Spleen (tissue), 11 donors: ENCODE data around the gene NHLH1. TPM values are rescaled to one million over a fixed set of nuclear protein-coding genes. Genes with fewer than 3 reads are reported as not detected.

Source experiments
- DNase-seq: peaks from one replicate; pipeline ENCODE4 v3.0.0-alpha.2; 2020
- H3K27ac ChIP-seq, 8 donors: fragments of 200-600 bp; sonication (generic) in 7 of 8; 1 replicate in 4 of 8; 2 replicates in 4 of 8; pipeline versions ENCODE4 v1.5.0 to v1.8.0; 2016 to 2021; ENCODE audit warnings: inconsistent platforms in 4 of 8, mild to moderate bottlenecking in 4 of 8, moderate library complexity in 1 of 8
- H3K27me3 ChIP-seq, 7 donors: fragments of 200-600 bp; sonication (generic) in 6 of 7; replicated peaks in 1 of 7; 1 replicate in 4 of 7; 2 replicates in 3 of 7; pipeline versions ENCODE4 v1.5.0 to v1.8.0; 2016 to 2021; ENCODE audit warnings: inconsistent platforms in 3 of 7, mild to moderate bottlenecking in 1 of 7
- H3K36me3 ChIP-seq, 6 donors: fragments of 200-600 bp; sonication (generic) in 5 of 6; 1 replicate in 4 of 6; 2 replicates in 2 of 6; pipeline versions ENCODE4 v1.5.0 to v1.8.0; 2016 to 2021; ENCODE audit warnings: inconsistent platforms in 2 of 6
- H3K4me1 ChIP-seq, 6 donors: fragments of 200-600 bp; sonication (generic) in 5 of 6; 1 replicate in 3 of 6; 2 replicates in 3 of 6; pipeline versions ENCODE4 v1.5.0 to v1.8.0; 2016 to 2021; ENCODE audit warnings: inconsistent platforms in 3 of 6
- H3K4me3 ChIP-seq, 8 donors: fragments of 200-600 bp; sonication (generic) in 7 of 8; 1 replicate in 4 of 8; 2 replicates in 4 of 8; pipeline versions ENCODE4 v1.5.0 to v1.8.0; 2016 to 2021; ENCODE audit warnings: inconsistent platforms in 4 of 8, mild to moderate bottlenecking in 4 of 8, moderate library complexity in 2 of 8
- H3K9me3 ChIP-seq, 8 donors: fragments of 200-600 bp; sonication (generic) in 7 of 8; 1 replicate in 4 of 8; 2 replicates in 4 of 8; pipeline versions ENCODE4 v1.5.0 to v1.8.0; 2016 to 2021; ENCODE audit warnings: inconsistent platforms in 4 of 8
- CTCF ChIP-seq, 11 experiments: fragments of 200-600 bp in 7 of 11; fragments of 450-650 bp in 4 of 11; sonication (generic) in 4 of 11; IDR thresholded peaks in 8 of 11; conservative IDR thresholded peaks in 3 of 11; 1 replicate in 7 of 11; 2 replicates in 4 of 11; pipeline versions ENCODE4 v1.4.0 to v1.8.0; 2016 to 2021; ENCODE audit warnings: antibody characterized with exemption in 11 of 11, inconsistent platforms in 4 of 11, mild to moderate bottlenecking in 1 of 11
- POLR2A ChIP-seq, 3 donors: fragments of 450-650 bp; IDR thresholded peaks; one replicate each; pipeline ENCODE4 v1.5.1; 2017; ENCODE audit warnings: antibody characterized with exemption in 3 of 3, mild to moderate bottlenecking in 1 of 3
- POLR2AphosphoS5 ChIP-seq, 3 donors: sonication (generic); formaldehyde crosslinking; IDR thresholded peaks; one replicate each; pipeline ENCODE4 v1.5.1; 2017; ENCODE audit warnings: antibody characterized with exemption in 3 of 3
- WGBS, 5 donors: extraction: QIAGEN DNeasy Blood & Tissue Kit in 3 of 5; methylation state at CpG; one replicate each; pipeline versions ENCODE4 v1.1.5 to v1.1.7; 2013 to 2018; 5-methylcytosine and 5-hydroxymethylcytosine counted together
- intact Hi-C: fragments of 100-400 bp; cut with DNase I; formaldehyde crosslinking; loops from one replicate; pipeline ENCODE4 v1.15.0; 2023; ENCODE audit warnings: low total_unique reads
- polyA plus RNA-seq, 3 donors: library from polyadenylated mRNA; stranded (reverse); fragments of 200-250 nt; gene quantifications; one replicate each; pipeline ENCODE4 v1.2.1, GENCODE V29; 2013
- total RNA-seq, 7 donors: library from RNA; depleted of rRNA in 3 of 7; stranded (reverse); fragments of >200 nt in 3 of 7; fragmentation: NEBNext Ultra II Directional in 4 of 7; extraction: Animal tissue kit (Norgen Biotek cat#: 25700) in 4 of 7; gene quantifications; one replicate each; pipeline versions ENCODE4 v1.1.0 to v1.2.1, GENCODE V29; 2016 to 2021
- donor health status: healthy with polysubstance abuse.
- donor health status: DM: no; HTN: no; CAD: no; lungs with moderate emphysema.
- donor health status: DM: no; HTN: no; CAD: no.
- donor health status: Bipolar disorder and iron deficiency.
- donor health status: healthy.
- donor health status: DM: no; HTN: no; CAD: no.
- donor health status: DM: yes; HTN: yes; CAD: no.

Gene NHLH1
- total and polyA plus RNA-seq, 10 donors = 0.08 to 0.56 (median 0.23) TPM; not detected in 1

DNA sequence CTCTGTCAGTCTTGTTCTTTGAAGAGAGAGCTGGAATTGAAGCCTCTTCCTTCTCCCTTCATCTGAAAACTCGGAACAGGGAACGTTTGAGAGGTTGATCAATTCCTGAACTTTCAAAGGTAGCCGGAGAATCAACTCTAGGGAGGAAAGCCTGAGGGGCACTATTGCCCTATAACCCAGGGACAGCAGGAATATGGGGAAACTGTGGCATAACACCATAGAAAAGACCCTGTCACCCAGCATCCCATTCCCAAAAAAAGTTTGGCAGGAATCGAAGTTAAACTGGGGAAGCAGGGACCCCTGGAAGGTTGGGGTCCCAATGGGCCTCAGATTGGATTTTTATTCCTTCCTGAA, 5.1 kb upstream of the NHLH1 start:
- DNase-seq = no peak
- H3K9me3 ChIP-seq = no peaks in the 10 kb centered on the region
- H3K4me1 ChIP-seq = no peaks in the 10 kb centered on the region
- intact Hi-C loops = no loop called here
- peaks cover 3 to 49% (median 38%) of the 10 kb centered on the region in 6 donors for H3K36me3 ChIP-seq
- no peak overlapping the region for H3K27ac ChIP-seq
- TF ChIP-seq POLR2AphosphoS5 (IDR thresholded peaks at IDR 0.05) (no peak), CTCF (IDR thresholded peaks at IDR 0.05 in 8 of 11, conservative IDR thresholded peaks at IDR 0.05 in 3 of 11) (no peak), POLR2A (IDR thresholded peaks at IDR 0.05) (no peak)
- 65 to 95% (median 88%) methylated on average over 4 of the region's 4 CpGs for WGBS, 5 donors
- no peaks in the 10 kb centered on the region for H3K27me3 ChIP-seq
- no peak overlapping the region for H3K4me3 ChIP-seq

DNA sequence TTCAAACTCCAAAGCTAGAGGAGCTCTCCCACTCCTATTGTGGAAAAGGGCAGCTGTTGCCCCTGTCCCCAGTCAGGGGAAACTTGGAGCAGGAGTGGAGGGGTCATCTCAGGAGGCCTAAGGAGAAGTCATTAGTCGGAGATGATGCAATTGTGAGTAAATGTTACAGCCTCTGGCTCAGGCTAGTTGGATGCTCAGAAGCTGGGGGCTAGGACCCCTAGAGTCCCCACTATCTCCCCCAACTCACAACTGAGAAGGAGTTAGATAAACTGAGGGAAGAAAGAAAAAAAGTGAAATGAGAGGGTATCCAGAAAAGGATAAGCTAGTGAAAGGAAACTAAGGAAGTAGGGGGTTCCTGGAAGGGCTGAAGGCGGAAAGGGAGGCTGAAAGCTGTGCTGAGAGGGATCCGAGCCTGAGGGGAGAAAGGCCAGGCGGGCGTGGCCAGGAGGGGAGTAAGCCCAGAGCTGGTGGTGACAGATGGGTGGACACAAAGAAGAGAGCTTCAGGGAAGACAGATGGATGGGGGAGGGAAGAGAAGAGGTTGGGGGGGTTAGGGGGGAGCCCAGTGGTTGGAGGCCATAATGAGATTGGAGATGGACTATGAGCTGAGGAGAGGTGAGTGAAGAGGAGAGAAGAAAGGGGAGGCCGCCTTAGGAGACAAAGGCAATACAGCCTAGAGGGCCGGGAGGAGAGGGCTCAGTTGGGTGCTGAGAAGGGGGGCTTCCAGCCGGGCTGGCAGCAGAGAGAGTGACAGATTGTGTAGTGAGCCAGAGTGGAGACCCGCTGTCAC, 4.5 kb upstream of the NHLH1 start:
- 79 to 91% (median 81%) methylated on average over 9 of the region's 9 CpGs for WGBS, 5 donors
- H3K4me1 ChIP-seq = no peaks in the 10 kb centered on the region
- no peak overlapping the region for H3K4me3 ChIP-seq
- no peak for TF ChIP-seq POLR2A (IDR thresholded peaks at IDR 0.05)
- TF ChIP-seq CTCF (IDR thresholded peaks at IDR 0.05 in 8 of 11, conservative IDR thresholded peaks at IDR 0.05 in 3 of 11) = no peak
- TF ChIP-seq POLR2AphosphoS5 (IDR thresholded peaks at IDR 0.05) = no peak
- intact Hi-C loops = no loop called here
- no peaks in the 10 kb centered on the region for H3K9me3 ChIP-seq
- H3K27ac ChIP-seq = no peak overlapping the region
- no peaks in the 10 kb centered on the region for H3K27me3 ChIP-seq
- no peak for DNase-seq
- peaks cover 3 to 43% (median 32%) of the 10 kb centered on the region in 6 donors for H3K36me3 ChIP-seq

GRCh38 chr1:160363010-160363409, 3.9 kb upstream of the NHLH1 start:
- TF ChIP-seq POLR2AphosphoS5 (IDR thresholded peaks at IDR 0.05) (no peak), POLR2A (IDR thresholded peaks at IDR 0.05) (no peak), CTCF (IDR thresholded peaks at IDR 0.05 in 8 of 11, conservative IDR thresholded peaks at IDR 0.05 in 3 of 11) (no peak)
- Histone ChIP-seq H3K27ac (no peak overlapping the region), H3K27me3 (no peaks in the 10 kb centered on the region), H3K9me3 (no peaks in the 10 kb centered on the region), H3K4me3 (no peak overlapping the region), H3K4me1 (no peaks in the 10 kb centered on the region), H3K36me3 (peaks cover 3 to 37% (median 25%) of the 10 kb centered on the region in 6 donors)
- WGBS, 5 donors = 61 to 75% (median 74%) methylated on average over 5 of the region's 5 CpGs
- intact Hi-C loops = no loop called here
- DNase-seq = no peak

DNA sequence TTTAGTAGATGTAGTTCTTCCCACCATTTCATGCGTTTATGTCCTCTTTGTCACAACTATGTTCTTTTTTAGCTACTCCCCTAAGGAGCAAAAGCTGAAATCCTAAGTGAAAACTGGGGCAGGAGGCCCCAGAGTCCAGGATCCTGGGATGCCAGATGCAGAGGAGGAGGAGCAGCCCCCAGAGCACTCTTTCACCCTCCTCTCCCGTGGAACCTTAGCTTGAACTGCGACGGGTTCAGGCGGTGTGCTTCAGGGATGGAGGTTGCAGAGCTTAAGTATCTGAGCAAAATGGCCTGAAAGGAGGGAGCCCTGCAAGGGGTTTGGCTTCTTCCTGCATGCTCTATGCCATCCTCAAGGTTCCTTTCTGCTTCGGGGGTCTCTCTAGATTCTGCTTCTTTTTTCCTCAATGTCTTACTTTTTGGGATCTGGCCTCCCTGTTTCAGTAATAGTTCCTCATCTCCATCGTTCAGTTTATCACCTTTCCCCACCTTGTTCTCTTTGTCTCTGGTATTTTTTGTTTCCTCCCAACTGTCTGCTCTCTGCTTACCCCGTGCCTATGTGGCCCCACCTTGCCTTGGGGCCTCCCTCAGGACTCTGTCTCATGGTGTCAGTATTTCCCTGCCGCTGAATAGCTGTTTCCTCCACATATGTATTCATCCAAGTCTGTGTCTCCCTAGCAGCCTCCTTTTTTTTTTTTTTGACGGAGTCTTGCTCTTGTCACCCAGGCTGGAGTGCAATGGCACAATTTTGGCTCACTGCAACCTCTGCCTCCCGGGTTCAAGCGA, 2.7 kb upstream of the NHLH1 start:
- H3K9me3 ChIP-seq = no peaks in the 10 kb centered on the region
- WGBS, 5 donors = 73 to 83% (median 79%) methylated on average over 12 of the region's 12 CpGs
- TF ChIP-seq POLR2AphosphoS5 (IDR thresholded peaks at IDR 0.05) (no peak), POLR2A (IDR thresholded peaks at IDR 0.05) (no peak), CTCF (IDR thresholded peaks at IDR 0.05 in 8 of 11, conservative IDR thresholded peaks at IDR 0.05 in 3 of 11) (no peak)
- peaks cover 0 to 25% (median 16%) of the 10 kb centered on the region in 6 donors for H3K36me3 ChIP-seq
- H3K4me1 ChIP-seq = no peaks in the 10 kb centered on the region
- intact Hi-C loops = no loop called here
- no peak overlapping the region for H3K4me3 ChIP-seq
- H3K27me3 ChIP-seq = no peaks in the 10 kb centered on the region
- DNase-seq = no peak
- no peak overlapping the region for H3K27ac ChIP-seq
